ENCODE measurements around the gene KLHL40. TPM values are rescaled to one million over a fixed set of nuclear protein-coding genes. Genes with fewer than 3 reads are reported as not detected.

KLHL40 gene, protein sequence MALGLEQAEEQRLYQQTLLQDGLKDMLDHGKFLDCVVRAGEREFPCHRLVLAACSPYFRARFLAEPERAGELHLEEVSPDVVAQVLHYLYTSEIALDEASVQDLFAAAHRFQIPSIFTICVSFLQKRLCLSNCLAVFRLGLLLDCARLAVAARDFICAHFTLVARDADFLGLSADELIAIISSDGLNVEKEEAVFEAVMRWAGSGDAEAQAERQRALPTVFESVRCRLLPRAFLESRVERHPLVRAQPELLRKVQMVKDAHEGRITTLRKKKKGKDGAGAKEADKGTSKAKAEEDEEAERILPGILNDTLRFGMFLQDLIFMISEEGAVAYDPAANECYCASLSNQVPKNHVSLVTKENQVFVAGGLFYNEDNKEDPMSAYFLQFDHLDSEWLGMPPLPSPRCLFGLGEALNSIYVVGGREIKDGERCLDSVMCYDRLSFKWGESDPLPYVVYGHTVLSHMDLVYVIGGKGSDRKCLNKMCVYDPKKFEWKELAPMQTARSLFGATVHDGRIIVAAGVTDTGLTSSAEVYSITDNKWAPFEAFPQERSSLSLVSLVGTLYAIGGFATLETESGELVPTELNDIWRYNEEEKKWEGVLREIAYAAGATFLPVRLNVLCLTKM
- not detected for total RNA-seq
- long read RNA-seq, result 0 reads

- ATAC-seq, result no peak
- DNase-seq, result peak in 1 of 2 donors; percentile 17
- intact Hi-C loops (cut with DNase I, micrococcal nuclease), result no loop called here
These were observed at the start of gene KLHL40 for GRCh38 chr3:42685363-42685881. KLHL40 (plus strand) TSS chr3:42685537; CDS start chr3:42685619, 82 bp downstream.

DNA sequence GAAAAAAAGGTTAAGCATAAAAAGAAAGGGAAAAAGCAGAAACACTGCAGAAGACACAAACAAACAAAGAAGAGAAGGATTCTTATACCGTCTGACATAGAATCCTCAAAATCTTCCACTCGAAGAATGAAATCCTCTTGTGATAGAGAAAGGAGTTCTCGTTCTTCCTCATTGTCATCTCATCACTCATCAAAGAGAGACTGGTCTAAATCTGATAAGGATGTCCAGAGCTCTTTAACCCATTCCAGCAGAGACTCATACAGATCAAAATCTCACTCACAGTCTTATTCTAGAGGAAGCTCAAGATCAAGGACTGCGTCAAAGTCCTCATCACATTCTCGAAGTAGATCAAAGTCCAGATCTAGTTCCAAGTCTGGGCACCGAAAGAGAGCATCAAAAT, 48.3 kb upstream of the KLHL40 start:
- intact Hi-C loops (cut with DNase I, micrococcal nuclease), result no loop called here
- no peak for ATAC-seq

GRCh38 chr3:42638339-42638842, 46.9 kb upstream of the KLHL40 start:
- intact Hi-C loops (cut with DNase I, micrococcal nuclease), result no loop called here
- ATAC-seq (no peak), DNase-seq (no peak)

More for the DNA sequence above, 48.3 kb upstream of the KLHL40 start:
- DNase-seq, result no peak

DNA sequence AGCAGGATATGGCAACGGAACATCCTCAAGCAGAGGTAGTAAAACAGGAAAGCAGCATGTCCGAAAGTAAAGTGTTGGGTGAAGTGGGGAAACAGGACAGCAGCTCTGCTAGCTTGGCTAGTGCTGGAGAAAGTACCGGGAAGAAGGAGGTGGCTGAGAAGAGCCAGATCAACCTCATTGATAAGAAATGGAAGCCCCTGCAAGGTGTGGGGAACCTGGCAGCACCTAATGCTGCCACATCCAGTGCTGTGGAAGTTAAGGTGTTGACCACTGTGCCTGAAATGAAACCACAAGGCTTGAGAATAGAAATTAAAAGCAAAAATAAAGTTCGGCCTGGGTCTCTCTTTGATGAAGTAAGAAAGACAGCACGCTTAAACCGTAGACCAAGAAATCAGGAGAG, 46.1 kb upstream of the KLHL40 start:
- ATAC-seq (no peak), DNase-seq (no peak)
- intact Hi-C loops (cut with DNase I, micrococcal nuclease), result no loop called here

DNA sequence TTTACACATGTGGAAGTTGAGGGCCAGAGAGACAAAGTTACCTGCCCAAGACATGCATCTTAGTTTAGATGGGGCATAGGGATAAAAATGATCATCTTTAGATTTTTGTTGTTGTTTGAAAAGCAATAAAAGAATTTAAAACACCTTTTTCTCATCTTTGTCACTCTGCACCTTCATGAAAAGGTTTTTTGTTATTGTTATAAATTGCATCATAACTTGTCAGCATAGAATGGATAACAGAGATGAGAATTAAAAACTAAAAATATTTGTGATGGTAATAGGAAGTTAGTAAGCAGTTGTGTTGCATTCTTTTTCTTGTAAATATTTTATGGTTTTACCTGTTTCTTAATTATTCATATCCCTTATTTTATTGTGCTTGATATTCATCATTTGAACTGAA, 45.2 kb upstream of the KLHL40 start:
- DNase-seq (no peak), ATAC-seq (no peak)
- intact Hi-C loops (cut with DNase I, micrococcal nuclease), result no loop called here

- DNase-seq (no peak), ATAC-seq (no peak)
- intact Hi-C loops (cut with DNase I, micrococcal nuclease), result no loop called here
These were observed 44.5 kb upstream of the KLHL40 start for GRCh38 chr3:42640771-42641370.

GRCh38 chr3:42647821-42648459, 37.4 kb upstream of the KLHL40 start:
- ATAC-seq (no peak), DNase-seq (no peak)
- intact Hi-C loops (cut with DNase I, micrococcal nuclease), result no loop called here

DNA sequence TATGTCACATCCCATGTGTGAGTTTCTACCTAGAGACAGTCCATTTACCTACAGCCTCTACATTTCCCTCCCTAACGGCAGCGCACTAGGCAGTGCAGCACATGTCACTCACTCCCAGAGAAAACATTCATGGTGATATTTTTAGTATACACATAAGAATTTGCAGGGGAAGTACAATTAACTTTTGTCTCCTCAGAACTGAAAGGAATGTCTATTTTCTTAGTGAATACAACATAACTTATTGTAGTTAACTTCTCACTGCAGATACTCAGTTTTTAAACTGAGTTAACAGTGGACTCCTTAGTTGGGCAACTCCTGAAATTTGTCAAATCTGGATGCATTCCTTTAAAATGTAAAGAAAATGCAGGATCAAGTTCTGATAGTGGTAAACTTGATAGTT, 36.3 kb upstream of the KLHL40 start:
- DNase-seq, result no peak
- intact Hi-C loops (cut with DNase I, micrococcal nuclease), result no loop called here
- ATAC-seq, result no peak

DNA sequence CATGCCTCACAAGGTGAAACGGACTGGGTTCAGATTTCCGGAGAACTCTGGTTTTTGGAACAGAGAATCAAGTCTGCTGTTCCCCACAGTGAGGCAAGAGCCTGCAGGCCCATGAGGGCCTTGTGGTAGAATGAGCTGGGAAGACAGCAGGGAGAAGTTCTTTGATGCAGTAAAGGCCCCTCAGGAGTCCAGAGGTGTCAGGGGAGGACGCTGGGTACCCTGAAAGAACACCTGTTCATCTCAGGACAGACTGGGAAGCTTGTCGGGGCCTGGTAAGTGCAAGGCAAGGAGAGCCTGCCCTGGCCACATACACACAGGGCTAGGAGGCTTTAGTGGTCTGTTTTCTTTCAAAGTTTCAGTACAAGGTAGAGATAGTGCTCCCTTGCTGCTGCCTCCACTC, 35.6 kb upstream of the KLHL40 start:
- DNase-seq, result no peak
- intact Hi-C loops (cut with DNase I, micrococcal nuclease), result no loop called here
- no peak for ATAC-seq

DNA sequence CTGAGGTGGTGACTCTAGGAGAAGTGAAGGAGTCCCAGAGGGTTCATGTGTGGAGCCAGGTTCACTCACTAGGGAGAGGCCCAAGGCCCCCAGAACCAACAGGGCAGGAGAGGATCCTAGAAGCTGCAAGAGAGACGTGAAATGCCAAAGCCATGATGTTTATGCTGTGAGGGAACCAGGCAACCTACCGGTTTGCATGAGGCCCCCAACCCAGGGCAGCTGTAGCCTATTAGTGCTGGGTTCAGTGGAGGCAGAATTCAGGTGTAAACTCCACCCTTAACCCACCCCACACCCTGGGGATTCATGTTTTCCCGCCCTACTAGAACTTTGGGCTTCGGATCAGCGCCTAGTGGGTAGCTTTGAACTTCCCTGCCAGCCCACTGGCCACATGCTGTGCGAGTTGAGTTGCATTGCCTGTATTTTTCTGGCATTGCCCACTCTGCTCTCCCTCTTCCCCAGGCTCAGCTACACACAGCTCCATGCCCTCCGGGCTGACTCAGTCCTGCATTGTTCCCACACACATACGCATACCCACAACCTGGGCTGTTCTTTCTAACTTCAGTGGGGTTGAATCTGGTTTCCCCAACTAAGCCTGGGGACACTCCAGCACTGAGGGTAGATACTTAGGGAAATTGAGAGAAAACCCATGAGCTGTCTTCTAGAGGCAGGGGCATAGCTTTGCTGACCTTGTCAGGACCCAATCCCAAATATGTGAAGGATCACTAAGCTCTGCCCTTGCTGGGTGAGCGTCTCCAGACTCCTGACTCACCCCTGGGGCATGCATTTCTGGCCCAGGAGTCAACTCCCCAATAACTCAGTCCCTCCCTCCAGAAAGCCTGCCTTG, 33.9 kb upstream of the KLHL40 start:
- ATAC-seq (no peak), DNase-seq (no peak)
- intact Hi-C loops (cut with DNase I, micrococcal nuclease), result no loop called here

DNA sequence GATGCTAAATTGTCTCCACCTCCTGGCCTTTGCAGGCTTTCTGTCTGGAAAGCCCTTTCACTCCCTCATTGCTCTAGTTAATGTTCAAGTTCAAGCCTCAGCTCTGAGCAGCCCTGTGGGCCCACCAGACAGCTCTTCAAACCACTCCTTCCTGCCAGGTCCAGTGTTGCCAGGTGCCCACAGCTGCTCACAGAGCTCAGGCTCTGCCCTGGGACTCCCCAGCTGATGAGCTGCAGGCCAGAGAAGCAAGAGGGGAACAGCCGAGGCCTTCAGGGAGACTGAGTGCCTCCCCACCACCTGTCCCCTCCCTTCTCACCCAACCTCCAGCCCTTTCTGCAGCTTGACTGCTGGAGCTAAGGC, 33.1 kb upstream of the KLHL40 start:
- intact Hi-C loops (cut with DNase I, micrococcal nuclease), result no loop called here
- DNase-seq, result no peak
- no peak for ATAC-seq

DNA sequence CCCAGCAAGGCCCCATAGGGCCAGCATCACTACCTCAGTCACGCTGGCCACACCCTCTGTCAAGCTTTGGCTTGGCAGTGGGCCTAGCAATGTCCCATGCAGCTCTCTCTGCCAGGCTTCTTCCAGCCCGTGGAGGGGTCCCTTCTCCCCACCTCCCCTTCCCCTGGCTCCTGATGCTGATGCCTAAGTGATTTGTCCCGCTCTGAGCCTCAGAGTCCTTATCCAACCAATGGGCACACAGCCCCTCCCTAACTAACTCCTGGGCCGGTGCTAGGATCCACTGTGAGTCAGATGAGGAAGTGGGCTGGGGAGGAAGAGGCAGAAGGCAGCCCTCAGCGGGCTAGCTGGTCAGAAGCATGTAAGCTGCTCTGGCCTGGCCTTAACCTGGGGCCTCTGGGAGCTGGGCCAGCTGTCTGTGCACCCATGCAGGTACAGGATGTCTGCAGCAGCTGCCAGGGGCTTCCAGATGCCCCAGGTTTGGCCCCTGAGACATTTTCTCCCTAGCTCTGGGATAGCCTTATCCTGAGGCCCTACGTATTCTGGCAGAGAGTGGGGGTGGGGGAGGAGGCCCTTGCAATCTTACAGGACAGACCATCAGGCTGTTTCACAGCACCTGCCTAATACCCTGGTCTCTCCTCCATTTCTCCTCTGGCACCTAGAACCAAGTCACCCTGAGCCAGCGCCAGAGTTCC, 32.6 kb upstream of the KLHL40 start:
- intact Hi-C loops (cut with DNase I, micrococcal nuclease), result no loop called here
- ATAC-seq, result peak; percentile 75
- peak; percentile 60 to 75 for DNase-seq

DNA sequence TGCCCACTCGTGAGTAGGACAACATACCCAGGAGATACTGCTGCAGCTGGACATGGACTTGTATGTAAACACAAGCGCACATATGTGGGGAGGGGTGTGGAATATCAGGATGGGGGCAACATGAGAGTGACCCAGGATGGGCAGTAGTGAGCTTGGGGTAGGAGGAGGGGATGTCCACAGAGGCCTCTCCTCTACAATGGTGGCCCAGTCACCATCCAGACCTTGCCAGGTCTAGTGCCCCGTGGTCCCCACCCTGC, 32.1 kb upstream of the KLHL40 start:
- peak; percentile 9 for ATAC-seq
- no peak for DNase-seq
- intact Hi-C loops (cut with DNase I, micrococcal nuclease), result no loop called here

GRCh38 chr3:42653560-42654330, 31.6 kb upstream of the KLHL40 start, which contains the start of gene ZBTB47:
ZBTB47 (plus strand) TSS chr3:42653697; CDS start chr3:42658356, 4,659 bp downstream.
- ATAC-seq, result peak; percentile 21
- peak in 1 of 2 donors; percentile 61 for DNase-seq
- intact Hi-C loops (cut with DNase I, micrococcal nuclease), result no loop called here

DNA sequence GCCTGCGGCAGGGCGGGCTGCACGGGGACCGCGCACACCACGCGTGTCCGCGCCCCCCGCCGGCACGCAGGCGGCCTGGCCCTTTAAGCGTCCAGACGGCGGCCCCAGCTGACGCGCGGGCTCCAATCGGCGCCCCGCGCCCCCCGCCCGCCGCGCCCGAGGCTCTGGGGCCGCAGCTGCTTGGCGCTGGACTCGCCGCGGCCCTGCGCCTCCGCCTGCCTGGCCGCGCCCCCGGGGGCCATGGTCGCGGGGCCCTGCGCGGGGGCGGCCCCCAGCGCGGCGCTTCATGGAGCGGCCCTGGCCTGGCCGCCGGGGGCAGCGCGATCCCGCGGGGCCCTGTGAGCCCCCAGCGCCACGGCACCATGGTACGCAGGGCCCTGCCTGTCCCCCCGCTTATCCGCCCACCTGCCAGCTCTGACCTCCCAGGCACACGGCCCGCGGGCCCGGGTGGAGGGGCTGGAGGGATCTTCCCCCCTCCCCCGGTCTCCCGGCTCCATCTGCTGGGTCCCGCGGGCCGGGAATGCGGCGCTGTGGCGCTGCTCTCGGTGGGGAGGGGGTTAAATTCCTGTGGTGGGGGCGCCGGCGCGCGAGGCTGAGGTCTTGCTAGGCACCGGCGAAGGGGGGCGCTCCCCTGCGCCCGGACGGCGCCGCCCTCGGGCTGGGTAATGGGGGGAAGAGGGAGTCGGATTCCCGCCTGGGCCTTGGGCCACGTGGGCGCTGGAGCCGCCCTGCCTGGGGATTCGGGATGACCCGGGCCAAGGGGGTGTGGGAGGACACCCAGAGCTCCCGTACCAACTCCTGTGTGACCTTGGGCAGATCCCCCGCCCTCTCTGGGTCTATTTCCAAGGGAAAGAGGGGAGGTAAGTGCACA, 30.8 kb upstream of the KLHL40 start:
- DNase-seq (peak in 1 of 2 donors; percentile 45), ATAC-seq (peak; percentile 56)
- intact Hi-C loops (cut with DNase I, micrococcal nuclease), result no loop called here

DNA sequence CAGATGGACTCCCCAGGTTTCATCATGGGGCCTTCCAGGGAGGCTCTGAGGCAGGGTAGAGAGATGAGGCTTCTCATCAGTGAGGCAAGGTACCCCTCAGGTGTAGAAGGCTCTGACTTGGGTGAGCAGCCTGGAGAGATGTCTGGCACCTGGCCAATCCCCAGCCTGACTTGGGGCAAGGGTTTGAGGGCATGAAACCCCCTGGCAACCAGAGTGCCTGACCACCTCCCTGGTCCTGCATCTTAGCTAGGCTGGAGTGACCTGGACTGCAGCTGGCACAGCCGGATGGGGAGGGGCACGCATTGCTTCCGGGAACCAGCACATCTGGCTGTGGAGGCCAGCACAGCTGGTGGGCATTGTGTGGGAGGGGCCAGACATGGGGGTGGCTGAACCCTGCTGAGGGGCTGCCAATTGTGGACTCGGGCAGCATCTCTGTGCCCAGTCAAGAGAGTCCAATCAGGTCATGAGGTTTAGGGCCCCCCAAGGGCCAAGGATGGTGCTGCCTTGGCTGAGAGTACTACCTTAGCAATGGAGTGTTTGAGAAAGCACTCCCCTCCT, 29.9 kb upstream of the KLHL40 start:
- intact Hi-C loops (cut with DNase I, micrococcal nuclease), result no loop called here
- DNase-seq (no peak), ATAC-seq (no peak)
